HL-60 (cell line): Measurements from ENCODE around the gene TBL1X.

Experiments used
- DNase-seq, 2 experiments: peaks; one replicate each; pipeline ENCODE4 v3.0.0-alpha.2; 2010 to 2020; ENCODE audit warnings: low read depth in 1 of 2, low spot score in 1 of 2
- H3K27ac ChIP-seq: fragments of 250-450 bp; sonication (Bioruptor Pico); replicated peaks from 2 replicates; pipeline ENCODE4 v1.5.1; 2020; ENCODE audit warnings: mild to moderate bottlenecking, moderate library complexity
- H3K27me3 ChIP-seq: fragments of 250-450 bp; sonication (Bioruptor Pico); 2 replicates; pipeline ENCODE4 v1.5.1; 2021; ENCODE audit warnings: mild to moderate bottlenecking, moderate library complexity; ENCODE audit not compliant: insufficient read depth, poor library complexity, severe bottlenecking
- H3K4me3 ChIP-seq: replicated peaks from 2 replicates; pipeline ENCODE4 v1.5.1; 2011; ENCODE audit warnings: mild to moderate bottlenecking, control low read depth, low read length; ENCODE audit not compliant: insufficient read depth
- GABPA ChIP-seq: IDR thresholded peaks from 2 replicates; pipeline ENCODE4 v1.6.1; 2012; ENCODE audit warnings: low read depth
- POLR2AphosphoS5 ChIP-seq: IDR thresholded peaks from 2 replicates; pipeline ENCODE4 v1.6.1; 2012; ENCODE audit warnings: low read depth
- SPI1 ChIP-seq: IDR thresholded peaks from 2 replicates; pipeline ENCODE4 v1.6.1; 2012; ENCODE audit warnings: low read depth, mild to moderate bottlenecking, borderline replicate concordance
- TF ChIP-seq, protein P1 (sequence below): IDR thresholded peaks from 2 replicates; pipeline ENCODE4 v1.6.1; 2012; ENCODE audit warnings: low read depth; ENCODE audit not compliant: insufficient replicate concordance
- TF ChIP-seq, protein P2 (sequence below): IDR thresholded peaks from one replicate; pipeline ENCODE4 v1.5.1; 2011; ENCODE audit warnings: low read length, control low read depth, inconsistent platforms; ENCODE audit not compliant: insufficient read depth

Gene TBL1X

DNA sequence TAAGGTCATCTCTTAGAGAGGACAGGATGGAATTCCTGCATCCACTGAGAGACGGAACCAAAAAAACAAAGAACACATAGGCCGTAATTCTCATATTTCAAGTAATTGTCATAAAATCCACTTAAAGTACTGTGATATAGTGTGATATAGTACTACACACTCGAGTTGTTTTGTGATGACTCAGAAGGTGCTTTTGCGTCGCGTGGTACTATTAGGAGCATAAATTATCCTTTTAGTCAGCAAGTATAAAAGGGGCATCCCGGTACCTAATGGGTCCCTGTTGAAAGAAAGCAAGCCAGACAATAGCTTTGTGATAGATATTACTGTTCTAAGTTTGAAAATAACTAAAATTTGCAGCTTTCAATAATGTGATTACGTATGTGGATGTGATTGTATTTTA is 245.5 kb downstream of the TBL1X start:
- H3K27me3 ChIP-seq, result no peaks in the 10 kb centered on the region
- no peak for DNase-seq
- no peak overlapping the region for H3K27ac ChIP-seq
- H3K4me3 ChIP-seq, result no peak overlapping the region
- TF ChIP-seq GABPA, result no peak
- no peak for TF ChIP-seq SPI1
- no peak for TF ChIP-seq POLR2AphosphoS5
- TF ChIP-seq, protein P1, sequence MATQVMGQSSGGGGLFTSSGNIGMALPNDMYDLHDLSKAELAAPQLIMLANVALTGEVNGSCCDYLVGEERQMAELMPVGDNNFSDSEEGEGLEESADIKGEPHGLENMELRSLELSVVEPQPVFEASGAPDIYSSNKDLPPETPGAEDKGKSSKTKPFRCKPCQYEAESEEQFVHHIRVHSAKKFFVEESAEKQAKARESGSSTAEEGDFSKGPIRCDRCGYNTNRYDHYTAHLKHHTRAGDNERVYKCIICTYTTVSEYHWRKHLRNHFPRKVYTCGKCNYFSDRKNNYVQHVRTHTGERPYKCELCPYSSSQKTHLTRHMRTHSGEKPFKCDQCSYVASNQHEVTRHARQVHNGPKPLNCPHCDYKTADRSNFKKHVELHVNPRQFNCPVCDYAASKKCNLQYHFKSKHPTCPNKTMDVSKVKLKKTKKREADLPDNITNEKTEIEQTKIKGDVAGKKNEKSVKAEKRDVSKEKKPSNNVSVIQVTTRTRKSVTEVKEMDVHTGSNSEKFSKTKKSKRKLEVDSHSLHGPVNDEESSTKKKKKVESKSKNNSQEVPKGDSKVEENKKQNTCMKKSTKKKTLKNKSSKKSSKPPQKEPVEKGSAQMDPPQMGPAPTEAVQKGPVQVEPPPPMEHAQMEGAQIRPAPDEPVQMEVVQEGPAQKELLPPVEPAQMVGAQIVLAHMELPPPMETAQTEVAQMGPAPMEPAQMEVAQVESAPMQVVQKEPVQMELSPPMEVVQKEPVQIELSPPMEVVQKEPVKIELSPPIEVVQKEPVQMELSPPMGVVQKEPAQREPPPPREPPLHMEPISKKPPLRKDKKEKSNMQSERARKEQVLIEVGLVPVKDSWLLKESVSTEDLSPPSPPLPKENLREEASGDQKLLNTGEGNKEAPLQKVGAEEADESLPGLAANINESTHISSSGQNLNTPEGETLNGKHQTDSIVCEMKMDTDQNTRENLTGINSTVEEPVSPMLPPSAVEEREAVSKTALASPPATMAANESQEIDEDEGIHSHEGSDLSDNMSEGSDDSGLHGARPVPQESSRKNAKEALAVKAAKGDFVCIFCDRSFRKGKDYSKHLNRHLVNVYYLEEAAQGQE, result no peak
- TF ChIP-seq, protein P2, sequence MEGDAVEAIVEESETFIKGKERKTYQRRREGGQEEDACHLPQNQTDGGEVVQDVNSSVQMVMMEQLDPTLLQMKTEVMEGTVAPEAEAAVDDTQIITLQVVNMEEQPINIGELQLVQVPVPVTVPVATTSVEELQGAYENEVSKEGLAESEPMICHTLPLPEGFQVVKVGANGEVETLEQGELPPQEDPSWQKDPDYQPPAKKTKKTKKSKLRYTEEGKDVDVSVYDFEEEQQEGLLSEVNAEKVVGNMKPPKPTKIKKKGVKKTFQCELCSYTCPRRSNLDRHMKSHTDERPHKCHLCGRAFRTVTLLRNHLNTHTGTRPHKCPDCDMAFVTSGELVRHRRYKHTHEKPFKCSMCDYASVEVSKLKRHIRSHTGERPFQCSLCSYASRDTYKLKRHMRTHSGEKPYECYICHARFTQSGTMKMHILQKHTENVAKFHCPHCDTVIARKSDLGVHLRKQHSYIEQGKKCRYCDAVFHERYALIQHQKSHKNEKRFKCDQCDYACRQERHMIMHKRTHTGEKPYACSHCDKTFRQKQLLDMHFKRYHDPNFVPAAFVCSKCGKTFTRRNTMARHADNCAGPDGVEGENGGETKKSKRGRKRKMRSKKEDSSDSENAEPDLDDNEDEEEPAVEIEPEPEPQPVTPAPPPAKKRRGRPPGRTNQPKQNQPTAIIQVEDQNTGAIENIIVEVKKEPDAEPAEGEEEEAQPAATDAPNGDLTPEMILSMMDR, result no peak

- TF ChIP-seq, protein P2, result no peak
- no peak for TF ChIP-seq GABPA
- no peak for DNase-seq
- no peak overlapping the region for H3K4me3 ChIP-seq
- H3K27ac ChIP-seq, result no peak overlapping the region
- no peaks in the 10 kb centered on the region for H3K27me3 ChIP-seq
These were observed 252.5 kb downstream of the TBL1X start for GRCh38 chrX:9717376-9717775.

GRCh38 chrX:9724711-9725110 is 259.9 kb downstream of the TBL1X start:
- no peak for DNase-seq
- no peak overlapping the region for H3K4me3 ChIP-seq
- TF ChIP-seq GABPA (no peak), POLR2AphosphoS5 (no peak), SPI1 (no peak)
- TF ChIP-seq, protein P1, result no peak
- TF ChIP-seq, protein P2, result no peak
- H3K27me3 ChIP-seq, result no peaks in the 10 kb centered on the region
- no peak overlapping the region for H3K27ac ChIP-seq

DNA sequence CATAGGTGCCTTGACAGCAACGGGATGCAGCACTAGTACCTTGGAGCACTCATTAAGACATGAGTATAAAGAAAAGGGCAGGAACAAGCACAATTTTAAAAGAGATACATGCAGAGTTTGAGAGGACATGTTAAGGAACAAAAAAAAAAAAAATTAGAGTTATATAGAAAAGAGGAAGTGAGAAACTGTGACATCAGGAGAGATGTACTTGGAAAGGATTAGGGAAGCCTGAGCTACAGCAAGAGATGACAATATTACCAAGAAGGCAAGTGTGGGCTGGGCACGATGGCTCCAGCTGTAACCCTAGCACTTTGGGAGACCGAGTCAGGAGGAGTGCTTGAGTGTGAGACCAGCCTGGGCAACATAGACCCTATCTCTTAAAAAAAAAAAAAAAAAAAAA is 263.4 kb downstream of the TBL1X start:
- TF ChIP-seq, protein P1, result no peak
- TF ChIP-seq GABPA (no peak), SPI1 (peak; percentile 83), POLR2AphosphoS5 (no peak)
- DNase-seq, result no peak
- H3K4me3 ChIP-seq, result no peak overlapping the region

More for the DNA sequence above, 263.4 kb downstream of the TBL1X start:
- H3K27ac ChIP-seq, result no peak overlapping the region
- H3K27me3 ChIP-seq, result no peaks in the 10 kb centered on the region
